SKM-1 (cell line): ENCODE data around the gene PTPN2.
"Not testable (repeated sequence)": the region's sequence is repeated elsewhere in the genome, so short reads cannot be mapped to it uniquely, and the experiment has no call there.

Source experiments
- DNase-seq: peaks from one replicate; lab custom pipeline; 2025; ENCODE audit not compliant: unreplicated experiment; lab: John Stamatoyannopoulos, UW

PTPN2 gene

DNA sequence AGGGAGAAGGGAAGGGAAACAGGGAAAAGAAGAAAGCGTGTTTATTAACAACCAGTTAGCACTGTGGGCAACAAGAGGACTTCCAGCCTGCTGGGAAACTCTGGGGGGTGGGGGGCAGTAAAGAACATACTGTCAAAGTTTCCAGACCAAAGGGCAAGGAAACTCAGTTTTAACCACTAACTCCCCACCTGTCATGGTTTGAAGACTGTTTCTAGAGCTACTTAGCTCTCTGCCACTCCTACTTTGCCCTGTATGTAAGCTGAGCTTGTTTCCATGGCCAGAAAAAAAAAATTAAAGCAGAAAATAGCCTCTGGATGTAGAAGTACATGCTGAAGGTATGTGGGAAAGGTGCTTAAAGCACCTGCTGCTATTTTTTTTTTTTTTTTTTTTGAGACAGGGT, 11.0 kb upstream of the PTPN2 start:
- no peak for DNase-seq

DNA sequence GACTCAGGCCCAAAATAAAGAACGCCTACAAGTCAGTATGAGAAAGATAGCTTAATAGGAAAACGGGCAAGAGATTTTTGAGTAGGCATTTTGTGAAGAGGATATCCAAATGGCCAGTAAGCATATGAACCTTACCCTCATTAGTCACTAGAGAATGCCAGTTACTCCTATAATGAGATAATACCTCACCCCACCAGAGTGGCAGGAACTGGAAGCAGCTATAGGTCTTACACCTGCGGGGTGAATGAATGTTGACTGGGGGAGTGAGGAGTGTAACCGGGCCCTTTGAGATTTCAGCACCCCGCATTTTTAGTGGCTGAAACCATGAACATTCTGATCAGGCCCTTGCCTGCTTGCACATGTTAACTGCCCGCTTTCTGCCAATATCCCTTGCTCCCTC, 7.5 kb upstream of the PTPN2 start:
- DNase-seq = no peak

DNA sequence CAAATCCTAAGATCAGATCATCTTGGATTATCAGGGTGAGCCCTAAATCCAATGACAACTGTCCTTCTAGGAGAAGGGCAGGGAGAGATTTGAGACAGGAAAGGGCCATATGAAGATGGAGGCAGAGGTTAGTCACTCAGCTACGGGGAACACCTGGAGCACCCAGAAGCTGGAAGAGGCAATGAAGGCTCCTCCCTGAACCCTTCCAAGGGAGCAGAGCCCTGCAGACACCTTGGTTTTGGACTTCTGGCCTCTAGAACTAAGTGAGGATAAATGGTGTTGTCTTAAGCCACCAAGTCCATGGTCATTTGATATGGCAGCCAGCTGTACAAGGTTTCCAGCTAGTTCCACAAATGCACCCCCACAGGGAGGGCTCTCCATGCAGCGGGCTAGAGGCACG, 6.9 kb upstream of the PTPN2 start:
- DNase-seq = no peak

DNA sequence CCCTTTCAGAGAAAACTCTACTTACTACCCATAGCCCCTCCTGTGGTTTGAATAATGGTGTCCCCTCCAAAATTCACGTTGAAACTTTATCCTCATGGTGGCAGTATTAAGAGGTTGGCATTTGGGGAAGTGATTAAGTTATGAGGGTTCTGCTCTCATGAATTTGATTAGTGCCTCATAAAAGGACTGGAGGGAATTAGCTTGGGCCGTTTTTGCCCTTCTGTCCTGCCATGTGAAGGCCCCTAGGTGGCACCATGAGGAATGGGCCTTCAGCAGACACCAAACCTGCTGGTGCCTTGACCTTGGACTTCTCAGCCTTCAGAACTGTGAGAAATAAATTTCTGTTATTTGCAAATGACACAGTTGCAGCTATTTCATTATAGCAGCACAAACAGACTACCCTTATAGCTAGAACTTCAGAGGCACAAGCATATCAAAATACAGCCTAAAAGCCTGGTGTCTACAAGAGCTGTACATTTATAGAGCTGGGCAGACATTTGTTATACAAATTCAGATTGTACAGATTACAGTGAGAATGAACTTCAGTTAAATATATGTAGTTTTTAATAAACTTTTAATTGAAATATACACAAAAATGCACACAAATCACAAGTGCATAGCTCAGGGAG, 2.6 kb upstream of the PTPN2 start:
- no peak for DNase-seq

DNA sequence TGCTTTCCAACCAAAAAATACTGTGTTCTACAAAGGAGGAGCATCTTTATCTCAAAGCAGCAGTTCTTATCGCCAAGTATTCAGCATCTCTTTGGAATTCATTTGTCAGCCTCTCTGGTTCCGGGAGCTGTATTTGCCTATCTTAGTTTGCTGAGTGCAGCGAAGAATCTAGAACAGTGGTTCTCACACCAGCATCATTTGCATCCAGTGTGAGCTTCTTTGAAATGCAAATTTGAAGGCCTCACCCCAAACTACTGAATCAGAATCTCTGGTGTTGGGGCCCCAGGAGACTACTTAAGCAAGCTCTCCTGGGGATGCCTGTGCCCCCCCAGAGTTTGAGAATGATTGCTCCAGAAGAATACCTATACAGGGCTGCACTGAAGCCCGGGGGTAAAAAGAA, 1.5 kb upstream of the PTPN2 start:
- no peak for DNase-seq

DNA sequence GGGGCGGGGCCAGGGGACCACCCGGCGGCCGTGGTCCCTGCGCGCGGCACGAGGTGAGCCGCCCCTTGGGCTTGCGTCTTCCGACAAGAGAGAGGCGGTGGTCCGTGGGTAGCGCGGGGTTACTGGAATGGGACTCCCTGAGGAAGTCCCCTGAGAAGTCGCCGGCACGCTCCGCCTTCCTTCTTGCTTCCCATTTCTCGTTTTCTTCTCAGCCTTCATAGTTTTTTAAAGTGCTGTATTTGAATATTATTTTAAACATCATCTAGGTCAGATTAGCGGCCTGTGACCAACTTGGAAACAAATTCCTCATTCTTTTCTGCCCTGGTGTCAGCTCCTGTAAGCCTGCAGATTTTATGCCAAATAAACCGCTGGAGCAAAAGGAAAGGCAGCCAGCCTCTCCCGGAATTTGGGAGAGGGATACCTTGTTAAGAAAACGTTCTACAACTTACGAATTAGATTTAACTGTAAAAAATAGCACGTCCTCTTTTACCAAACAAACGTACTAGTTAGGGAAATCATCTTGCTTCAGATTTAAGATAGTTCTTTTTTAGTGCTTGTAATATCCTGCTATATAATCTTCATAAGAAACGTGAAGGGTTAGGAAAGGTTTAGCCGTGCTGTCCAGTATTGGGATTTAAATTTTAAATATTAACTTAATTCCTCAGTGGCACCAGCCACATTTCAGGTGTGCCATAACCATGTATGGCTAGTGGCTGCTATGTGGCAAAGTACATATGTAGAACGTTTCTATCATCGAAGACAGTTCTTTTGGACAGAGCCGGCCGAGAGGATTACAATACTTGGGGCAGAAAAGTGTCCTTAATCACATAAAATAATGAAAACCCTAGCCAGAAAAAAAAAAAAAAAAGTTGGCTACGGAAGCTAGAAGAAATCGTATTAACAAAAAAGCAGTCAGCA, 628 bp upstream of the PTPN2 start:
- peak; percentile 68 for DNase-seq

DNA sequence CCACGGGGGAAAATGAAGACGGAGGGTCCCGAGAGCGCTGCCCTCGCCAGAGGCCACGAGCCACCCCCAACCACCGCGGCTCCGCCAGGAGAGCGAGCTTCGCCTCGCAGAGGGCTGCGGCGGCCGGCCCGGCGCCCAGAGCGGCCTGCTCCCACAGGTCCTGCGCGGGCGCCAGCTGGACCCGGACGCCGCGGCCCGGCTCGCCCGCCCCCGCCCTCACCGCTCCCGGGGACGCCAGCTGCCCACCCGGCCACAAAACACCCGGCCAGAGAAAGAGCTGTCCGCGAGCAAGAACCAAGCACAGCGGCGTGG, 709 bp downstream of the PTPN2 start:
- no peak for DNase-seq

DNA sequence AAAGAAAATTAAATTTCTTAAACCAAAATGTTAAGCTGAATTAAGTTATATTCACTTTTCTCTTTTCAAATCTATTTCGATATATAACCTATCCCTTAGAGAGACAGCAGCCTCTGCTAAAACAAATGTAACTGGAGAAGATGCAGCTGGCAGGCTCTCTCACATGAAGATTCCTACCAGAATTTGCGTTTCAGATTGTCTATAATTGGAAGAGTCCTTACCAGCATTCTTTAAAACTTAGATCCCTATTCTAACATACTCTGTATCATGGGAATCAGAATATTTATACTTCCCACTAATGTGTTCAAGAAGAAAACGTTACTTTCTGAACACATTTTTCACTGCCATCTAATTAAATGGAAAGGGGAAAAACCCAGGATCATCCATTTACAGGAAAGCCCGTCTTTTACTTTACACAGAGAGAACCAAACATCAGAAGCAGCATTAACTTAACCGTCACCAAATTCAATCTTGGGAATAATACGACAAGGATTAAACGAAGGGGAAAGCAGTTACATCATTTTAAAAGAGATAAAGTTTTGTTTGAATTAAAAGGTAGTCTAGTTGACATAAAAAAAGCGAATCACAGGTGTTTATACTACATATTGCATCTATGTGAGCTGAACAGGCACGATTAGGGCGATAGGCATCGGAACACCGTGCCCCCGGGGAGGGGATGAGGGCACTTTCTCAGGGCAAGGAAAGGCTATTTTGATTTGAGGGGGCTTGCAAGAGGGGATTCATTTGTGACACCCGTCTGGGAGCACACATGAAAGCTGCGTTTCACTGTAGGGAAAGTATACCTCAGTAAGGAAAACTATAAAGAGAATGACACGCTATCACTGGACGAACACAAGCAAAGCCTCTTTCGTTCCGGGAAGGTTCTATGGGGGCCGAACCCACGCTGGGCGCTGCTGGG, 1.3 kb downstream of the PTPN2 start:
- no peak for DNase-seq

DNA sequence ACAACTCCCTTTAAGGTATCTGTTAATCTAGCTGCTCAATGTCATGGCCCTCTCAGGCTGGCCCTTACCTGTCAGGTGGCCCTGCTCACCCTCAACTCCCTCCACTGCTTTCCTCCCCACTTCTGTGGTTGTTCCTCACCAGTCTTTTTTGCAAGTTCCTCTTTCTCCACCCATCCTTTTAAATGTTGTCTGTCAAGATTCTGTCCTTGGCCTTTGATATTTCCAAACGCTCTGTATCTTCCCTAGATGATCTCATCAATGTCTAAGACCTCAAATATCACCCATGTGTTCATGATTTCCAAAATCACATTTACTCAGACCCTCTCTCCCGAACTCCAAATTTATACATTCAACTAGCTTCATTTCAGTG, 3.5 kb downstream of the PTPN2 start:
- DNase-seq = peak; percentile 56

DNA sequence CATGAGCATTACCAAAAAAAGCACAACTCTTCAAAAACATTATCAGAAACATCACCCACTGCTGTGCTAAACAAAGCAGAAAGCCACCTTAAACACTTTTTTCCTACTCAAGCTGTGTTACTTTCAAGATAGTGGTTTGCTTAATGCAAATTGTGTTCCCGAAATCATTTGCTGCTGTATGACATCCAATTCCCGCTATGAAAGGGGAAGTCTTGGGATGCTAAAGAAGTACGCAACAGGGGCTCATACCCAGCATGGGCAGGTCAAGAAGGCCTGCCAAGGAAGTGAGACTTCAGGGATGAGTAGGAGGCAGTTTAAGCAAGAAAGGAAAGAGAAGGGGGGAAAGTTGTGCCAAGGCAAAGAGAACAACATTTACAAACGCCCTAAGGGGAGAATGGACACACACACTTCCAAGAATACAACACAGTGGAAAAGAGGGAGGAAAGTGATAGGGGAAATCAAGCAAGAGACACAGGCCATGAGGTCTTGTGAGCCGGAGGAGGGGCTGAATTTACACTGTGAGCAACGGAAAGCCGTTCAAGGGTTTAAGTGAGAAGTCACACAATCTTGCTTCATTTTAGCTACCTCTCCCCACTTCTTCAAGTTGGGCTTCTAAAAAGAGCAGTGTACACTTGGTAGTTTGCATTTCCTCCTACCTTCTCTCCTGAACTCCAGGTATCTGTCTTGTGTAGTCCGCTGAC, 4.0 kb downstream of the PTPN2 start:
- DNase-seq = peak; percentile 42

DNA sequence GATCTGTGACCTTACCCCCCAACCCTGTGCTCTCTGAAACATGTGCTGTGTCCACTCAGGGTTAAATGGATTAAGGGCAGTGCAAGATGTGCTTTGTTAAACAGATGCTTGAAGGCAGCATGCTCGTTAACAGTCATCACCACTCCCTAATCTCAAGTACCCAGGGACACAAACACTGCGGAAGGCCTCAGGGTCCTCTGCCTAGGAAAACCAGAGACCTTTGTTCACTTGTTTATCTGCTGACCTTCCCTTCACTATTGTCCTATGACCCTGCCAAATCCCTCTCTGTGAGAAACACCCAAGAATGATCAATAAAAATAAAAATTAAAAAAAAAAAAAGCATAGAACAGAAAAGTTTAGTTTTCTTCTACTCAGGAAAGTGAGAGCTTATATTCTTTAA, 9.0 kb downstream of the PTPN2 start:
- not testable (repeated sequence) for DNase-seq

DNA sequence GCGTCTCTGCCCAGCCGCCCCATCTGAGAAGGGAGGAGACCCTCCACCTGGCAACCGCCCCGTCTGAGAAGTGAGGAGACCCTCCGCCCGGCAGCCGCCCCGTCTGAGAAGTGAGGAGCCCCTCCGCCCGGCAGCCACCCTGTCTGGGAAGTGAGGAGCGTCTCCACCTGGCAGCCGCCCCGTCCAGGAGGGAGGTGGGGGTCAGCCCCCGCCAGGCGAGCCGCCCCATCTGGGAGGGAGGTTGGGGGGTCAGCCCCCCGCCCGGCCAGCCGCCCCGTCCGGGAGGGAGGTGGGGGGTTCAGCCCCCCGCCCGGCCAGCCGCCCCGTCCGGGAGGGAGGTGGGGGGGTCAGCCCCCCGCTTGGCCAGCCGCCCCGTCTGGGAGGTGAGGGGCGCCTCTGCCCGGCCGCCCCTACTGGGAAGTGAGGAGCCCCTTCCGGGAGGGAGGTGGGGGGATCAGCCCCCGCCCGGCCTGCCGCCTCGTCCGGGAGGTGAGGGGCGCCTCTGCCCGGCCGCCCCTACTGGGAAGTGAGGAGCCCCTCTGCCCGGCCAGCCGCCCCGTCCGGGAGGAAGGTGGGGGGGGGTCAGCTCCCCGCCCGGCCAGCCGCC, 10.0 kb downstream of the PTPN2 start:
- not testable (repeated sequence) for DNase-seq

DNA sequence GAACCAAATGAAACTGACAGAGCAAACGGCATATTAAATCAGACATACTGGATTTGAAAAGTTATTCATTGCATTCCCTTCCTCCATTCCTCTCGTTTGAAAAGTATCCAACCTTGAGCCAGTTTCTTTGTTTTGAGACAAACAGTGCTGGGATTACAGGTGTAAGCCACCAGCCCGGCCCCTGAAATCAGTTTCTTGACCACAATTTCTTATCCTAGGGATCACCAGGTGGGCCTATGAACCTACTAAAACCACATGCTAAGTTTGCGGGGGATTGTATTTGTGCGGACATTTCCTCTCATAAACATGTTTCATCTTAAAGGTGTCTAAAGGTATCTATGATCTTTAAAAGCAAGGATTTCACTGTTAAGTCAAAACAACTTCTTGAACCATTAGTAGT, 11.6 kb downstream of the PTPN2 start:
- DNase-seq = no peak

DNA sequence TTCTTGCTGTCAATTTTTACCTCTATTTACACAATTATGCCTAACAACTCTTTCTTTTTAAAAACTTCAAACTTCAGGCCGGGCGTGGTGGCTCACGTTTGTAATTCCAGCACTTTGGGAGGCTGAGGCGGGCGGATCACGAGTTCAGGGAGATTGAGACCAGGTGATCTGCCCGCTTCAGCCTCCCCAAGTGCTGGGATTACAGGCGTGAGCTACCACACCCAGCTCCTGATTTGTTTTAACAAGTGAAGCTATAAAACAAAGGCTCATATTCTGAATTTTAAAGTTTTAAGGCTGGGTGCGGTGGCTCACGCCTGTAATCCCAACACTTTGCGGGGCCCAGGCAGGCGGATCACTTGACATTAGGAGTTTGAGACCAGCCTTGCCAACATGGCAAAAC, 15.5 kb downstream of the PTPN2 start:
- no peak for DNase-seq

DNA sequence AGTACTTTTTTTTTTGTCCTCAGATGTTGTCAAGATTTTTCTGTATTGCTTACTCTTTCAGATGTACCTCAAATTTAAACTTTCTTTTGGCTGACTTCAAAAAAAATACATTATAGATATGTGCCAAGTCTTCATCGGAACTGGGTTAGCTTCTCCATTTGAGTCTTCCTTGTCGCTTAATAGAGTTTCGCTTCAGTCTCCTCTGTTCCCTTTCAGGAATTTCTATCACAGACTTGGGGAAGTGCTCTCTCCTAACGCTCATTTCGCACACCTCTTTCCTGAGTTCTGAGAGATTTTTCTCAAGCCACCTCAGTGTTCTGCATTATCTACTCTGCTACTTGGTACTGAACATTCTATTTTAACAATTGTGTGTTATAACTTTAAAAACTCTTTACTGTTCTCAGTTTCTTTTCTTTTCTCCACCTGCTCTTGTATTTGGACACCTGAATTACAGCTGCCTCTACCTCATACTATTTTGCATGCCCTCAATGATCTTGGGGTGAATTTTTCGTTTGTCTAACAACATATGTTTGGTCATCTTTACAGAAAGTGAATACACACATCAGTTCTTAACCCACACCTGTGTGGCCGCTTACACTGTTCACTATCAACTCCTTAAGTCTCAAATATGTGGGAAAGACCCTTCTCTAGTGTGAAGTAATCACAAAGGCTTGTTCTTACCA, 16.5 kb downstream of the PTPN2 start:
- no peak for DNase-seq

DNA sequence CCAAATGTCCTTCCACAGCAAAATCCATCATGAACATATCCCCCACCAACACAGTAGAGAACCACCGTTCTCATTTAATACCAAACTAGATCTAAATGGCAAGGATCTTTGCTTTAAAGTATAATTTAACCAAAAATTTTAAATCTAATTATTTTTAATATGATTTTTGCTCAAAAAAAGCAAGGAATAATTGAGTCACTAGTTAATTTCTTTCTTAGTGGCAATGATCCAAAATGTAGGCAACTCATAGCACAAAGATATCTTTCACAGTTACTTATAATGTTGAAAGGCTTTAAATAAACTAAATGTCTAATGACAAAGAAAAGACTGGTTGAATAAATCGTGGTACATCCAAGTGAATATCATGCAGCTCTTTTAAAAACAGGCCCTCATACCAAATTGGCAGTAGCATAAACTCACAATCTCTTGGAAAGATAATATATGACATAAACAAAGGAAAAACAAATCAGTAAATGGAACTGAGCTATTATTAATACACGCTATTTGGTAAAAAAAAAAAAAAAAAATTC, 20.3 kb downstream of the PTPN2 start:
- no peak for DNase-seq

DNA sequence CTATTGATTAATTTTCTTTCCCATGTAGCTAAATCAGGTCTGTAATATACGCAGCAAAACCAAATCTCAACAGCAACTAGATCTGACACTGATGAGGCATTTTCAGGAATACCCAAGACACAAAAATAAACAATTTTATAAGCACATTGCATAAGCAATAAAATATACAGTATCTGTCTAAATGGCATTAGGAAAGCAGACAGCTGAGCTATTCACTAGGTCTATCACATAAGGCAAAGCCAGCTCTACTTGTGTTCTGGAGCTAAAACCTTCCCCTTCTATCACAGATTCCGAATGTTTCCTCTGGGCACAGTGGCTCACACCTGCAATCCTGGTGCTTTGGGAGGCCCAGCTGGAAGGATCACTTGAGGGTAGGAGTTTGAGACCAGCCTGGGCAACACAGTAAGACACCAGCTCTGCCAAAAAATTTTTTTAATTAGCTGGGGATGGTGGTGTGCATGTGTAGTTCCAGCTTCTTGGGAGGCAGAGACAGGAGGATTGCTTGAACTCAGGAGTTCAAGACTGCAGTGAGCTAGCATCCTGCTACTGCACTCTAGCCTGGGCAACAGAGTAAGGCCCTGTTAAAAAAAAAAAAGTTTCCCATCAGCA, 21.1 kb downstream of the PTPN2 start:
- DNase-seq = no peak

DNA sequence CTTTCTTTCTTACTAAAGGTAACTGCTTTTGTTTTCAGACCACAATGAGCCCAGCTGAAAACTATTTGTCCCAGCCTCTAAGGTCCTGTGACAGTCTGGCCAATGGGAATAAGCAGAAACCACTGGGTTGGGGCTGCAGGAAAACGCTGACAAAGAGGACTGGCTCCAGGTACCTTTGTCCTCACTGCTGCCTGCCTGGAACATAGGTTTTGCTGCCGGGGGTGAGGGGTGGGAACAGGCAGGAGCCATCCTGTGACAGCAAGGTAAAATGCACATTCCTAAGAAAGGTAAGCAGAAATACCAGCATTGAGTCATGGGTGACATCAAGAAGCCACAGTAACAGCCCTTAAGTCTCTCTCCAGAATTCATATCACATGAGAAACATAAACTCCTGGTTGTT, 21.6 kb downstream of the PTPN2 start:
- DNase-seq = no peak

DNA sequence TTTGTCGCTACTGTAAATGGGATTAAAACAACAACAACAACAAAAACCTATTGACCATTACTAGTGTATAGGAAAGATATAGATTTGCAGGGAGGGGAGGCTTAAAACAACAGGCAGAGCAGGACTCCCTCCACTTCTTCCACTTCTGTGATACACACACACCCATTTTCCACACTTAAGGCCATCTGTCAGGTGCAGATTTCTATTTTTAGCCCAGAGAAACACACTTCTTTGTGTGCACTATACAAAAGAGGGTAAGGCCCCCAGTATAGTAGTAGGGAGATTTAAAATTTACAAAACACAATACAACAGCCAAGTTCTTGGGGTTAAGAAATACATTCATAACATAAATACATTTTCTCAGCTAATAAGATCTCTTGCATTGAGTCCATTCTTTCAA, 22.4 kb downstream of the PTPN2 start:
- DNase-seq = no peak

DNA sequence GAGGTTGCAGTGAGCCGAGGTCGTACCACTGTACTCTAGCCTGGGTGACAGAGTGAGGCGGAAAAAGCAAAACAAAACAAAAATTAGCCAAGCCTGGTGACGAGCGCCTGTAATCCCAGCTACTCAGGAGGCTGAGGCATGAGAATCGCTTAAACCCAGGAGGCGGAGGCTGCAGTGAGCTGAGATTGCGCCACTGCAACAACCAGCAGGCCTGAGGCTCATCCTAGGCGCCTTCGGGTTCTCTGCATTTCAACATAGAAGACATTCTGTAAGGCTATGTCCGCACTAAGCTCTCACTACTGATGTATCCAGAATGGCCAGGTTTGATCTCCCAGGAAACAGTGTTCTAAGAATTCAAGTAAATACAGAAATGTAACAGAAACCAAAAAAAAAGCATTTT, 23.5 kb downstream of the PTPN2 start:
- DNase-seq = no peak
